T-helper 1 cell treated with Interleukin-12 subunit alpha and Interleukin-12 subunit beta and Interleukin-4 antibody, amounts not matched to agents 30 ng/mL and 1 ng/mL, for 36 hours (primary cell): ENCODE measurements around the gene RNF34. TPM values are rescaled to one million over a fixed set of nuclear protein-coding genes. Genes with fewer than 3 reads are reported as not detected.

Source experiments
- intact Hi-C: fragments of 100-400 bp; cut with micrococcal nuclease; formaldehyde crosslinking; loops from one replicate; pipeline ENCODE4 v1.15.1; 2024
- total RNA-seq: library from RNA; stranded (reverse); gene quantifications from 2 replicates; pipeline ENCODE4 v1.2.3, GENCODE V29; 2022

RNF34 gene
- total RNA-seq, 1 donor from 2014 or later, result 109 TPM

- intact Hi-C loops, result no loop called here
These were observed 11.4 kb upstream of the RNF34 start for GRCh38 chr12:121388421-121388981.

- intact Hi-C loops, result loop anchor here (1.0 kb wide), 1 partner anchor 9 kb away; the partner anchor contains the start of gene RNF34
These were observed 9.1 kb upstream of the RNF34 start for GRCh38 chr12:121390856-121391255.

GRCh38 chr12:121391619-121392324, 8.1 kb upstream of the RNF34 start:
- intact Hi-C loops, result loop anchor here (1.0 kb wide), 1 partner anchor 9 kb away; the partner anchor contains the start of gene RNF34

GRCh38 chr12:121392325-121392716, 7.6 kb upstream of the RNF34 start:
- intact Hi-C loops, result no loop called here

- intact Hi-C loops, result no loop called here
These were observed 2.4 kb upstream of the RNF34 start for GRCh38 chr12:121397521-121397920.

GRCh38 chr12:121398355-121398754, 1.6 kb upstream of the RNF34 start:
- intact Hi-C loops, result no loop called here

- intact Hi-C loops, result loop anchor here (1.0 to 5.0 kb wide), 19 partner anchors 9 to 1127 kb away; partner anchors contain the start of genes ANAPC5, CAMKK2, CFAP251 and DIABLO
These were observed 618 bp downstream of the RNF34 start for GRCh38 chr12:121400332-121401139.

GRCh38 chr12:121403721-121404120, 3.8 kb downstream of the RNF34 start:
- intact Hi-C loops, result loop anchor here (5.0 kb wide), 5 partner anchors 134 to 1111 kb away; partner anchors contain the start of genes RNU4-1, RNU4-2 and SPPL3

GRCh38 chr12:121404734-121405133, 4.8 kb downstream of the RNF34 start:
- intact Hi-C loops, result loop anchor here (5.0 kb wide), 5 partner anchors 133 to 1112 kb away; partner anchors contain the start of genes RNU4-1, RNU4-2 and SPPL3

GRCh38 chr12:121405211-121405610, 5.3 kb downstream of the RNF34 start:
- intact Hi-C loops, result no loop called here

- intact Hi-C loops, result no loop called here
These were observed 14.0 kb downstream of the RNF34 start for GRCh38 chr12:121413917-121414316.

- intact Hi-C loops, result no loop called here
These were observed 17.9 kb downstream of the RNF34 start for GRCh38 chr12:121417847-121418246.

GRCh38 chr12:121420109-121420508, 20.2 kb downstream of the RNF34 start:
- intact Hi-C loops, result no loop called here

GRCh38 chr12:121423253-121423652, 23.3 kb downstream of the RNF34 start:
- intact Hi-C loops, result no loop called here

GRCh38 chr12:121423682-121424623, 24.0 kb downstream of the RNF34 start:
- intact Hi-C loops, result no loop called here

- intact Hi-C loops, result no loop called here
These were observed 24.7 kb downstream of the RNF34 start for GRCh38 chr12:121424624-121424975.

- intact Hi-C loops, result no loop called here
These were observed 27.7 kb downstream of the RNF34 start for GRCh38 chr12:121427556-121428050.

- intact Hi-C loops, result no loop called here
These were observed 29.0 kb downstream of the RNF34 start for GRCh38 chr12:121428883-121429282.

GRCh38 chr12:121430833-121431415, 31.0 kb downstream of the RNF34 start:
- intact Hi-C loops, result no loop called here
